Placental epithelial cell (primary cell): ENCODE measurements around the gene KIF14. TPM values are rescaled to one million over a fixed set of nuclear protein-coding genes. Genes with fewer than 3 reads are reported as not detected.

Source experiments
- total RNA-seq: library from RNA; depleted of rRNA; stranded (reverse); fragments of >200 nt; gene quantifications from 2 replicates; pipeline ENCODE4 v1.2.3, GENCODE V29; 2012

The KIF14 gene
- 1.2 and 2.9 TPM in 2 replicates for total RNA-seq

GRCh38 chr1:200620273-200621131, at the start of gene KIF14:
KIF14 (minus strand) TSS chr1:200620751; CDS start chr1:200618723, 2,028 bp downstream.

GRCh38 chr1:200669314-200670241, 49.0 kb upstream of the KIF14 start, which contains the start of gene DDX59:
DDX59 (minus strand) TSS chr1:200669907; CDS start chr1:200666740, 3,167 bp downstream.

Other genes with a start within 250 kb of the KIF14 start
- 13.0 and 17.1 TPM in 2 replicates for gene ZNF281, start 210.7 kb downstream of the KIF14 start, total RNA-seq
- 19.4 and 24.3 TPM in 2 replicates for gene DDX59, start 49.2 kb upstream of the KIF14 start, total RNA-seq
- gene CAMSAP2, start 118.1 kb upstream of the KIF14 start, total RNA-seq: 38.5 and 45.0 TPM in 2 replicates